Thoracic aorta (tissue), 2 donors: Measurements from ENCODE around the gene ZNF138. TPM values are rescaled to one million over a fixed set of nuclear protein-coding genes. Genes with fewer than 3 reads are reported as not detected.

Source experiments
- ATAC-seq: fragments of 150-250 bp; one replicate; pipeline ENCODE4 v1.8.0; 2017; ENCODE audit warnings: low read depth; ENCODE audit not compliant: insufficient number of reproducible peaks, low FRiP score
- DNase-seq: peaks from one replicate; pipeline ENCODE4 v3.0.0-alpha.2; 2020; ENCODE audit warnings: low spot score
- H3K27ac ChIP-seq, 2 donors: fragments of 200-600 bp; sonication (generic); 1 replicate in 1 of 2; 2 replicates in 1 of 2; pipeline ENCODE4 v1.5.1; 2016; ENCODE audit warnings: mild to moderate bottlenecking in 2 of 2, moderate library complexity in 2 of 2
- H3K27me3 ChIP-seq: fragments of 200-600 bp; sonication (generic); replicated peaks from 2 replicates; pipeline ENCODE4 v1.6.0; 2016; ENCODE audit warnings: mild to moderate bottlenecking; ENCODE audit not compliant: insufficient read depth
- H3K36me3 ChIP-seq: fragments of 200-600 bp; sonication (generic); one replicate; pipeline ENCODE4 v1.5.1; 2016
- H3K4me1 ChIP-seq, 2 donors: fragments of 200-600 bp; sonication (generic); 1 replicate in 1 of 2; 2 replicates in 1 of 2; pipeline versions ENCODE4 v1.5.1 to v1.6.0; 2016; ENCODE audit warnings: low read depth in 2 of 2, mild to moderate bottlenecking in 1 of 2; ENCODE audit not compliant: control insufficient read depth in 1 of 2
- H3K4me3 ChIP-seq: fragments of 200-600 bp; sonication (generic); 2 replicates; pipeline ENCODE4 v1.5.1; 2016; ENCODE audit warnings: mild to moderate bottlenecking
- H3K9me3 ChIP-seq: fragments of 200-600 bp; sonication (generic); 2 replicates; pipeline ENCODE4 v1.5.1; 2016
- total RNA-seq, 2 donors: library from RNA; depleted of rRNA; stranded (reverse); fragments of >200 nt; gene quantifications; one replicate each; pipeline versions ENCODE4 v1.1.0 to v1.2.3, GENCODE V29; 2016
- TF ChIP-seq, protein P1 (sequence below): fragments of 200-600 bp; sonication (generic); IDR thresholded peaks from one replicate; pipeline ENCODE4 v1.5.1; 2019; ENCODE audit warnings: antibody characterized with exemption

ZNF138 gene
- total RNA-seq, 2 donors from 2014 or later = 7.7 to 11.0 TPM

DNA sequence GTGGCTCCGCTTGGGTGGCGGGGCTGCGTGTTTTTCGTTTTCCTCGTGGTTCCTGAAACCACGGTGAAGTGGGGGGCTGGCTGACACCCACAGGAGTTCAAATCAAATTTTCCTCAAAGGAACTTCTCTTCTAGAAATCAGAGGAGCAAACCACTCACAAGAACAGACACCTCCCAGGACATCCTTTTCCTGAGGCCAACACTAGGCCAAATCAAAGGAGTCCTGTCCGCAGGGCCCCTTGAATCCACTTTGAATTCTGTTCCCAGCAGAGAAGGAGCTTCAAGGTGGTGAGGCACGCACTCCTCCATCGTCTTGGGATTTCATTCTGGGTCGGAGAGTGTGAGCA lies 78.9 kb downstream of the ZNF138 start:
- peaks cover 0 to 5% of the 10 kb centered on the region in 2 donors for H3K4me1 ChIP-seq
- no peaks in the 10 kb centered on the region for H3K27me3 ChIP-seq
- H3K9me3 ChIP-seq = no peaks in the 10 kb centered on the region
- no peak overlapping the region for H3K27ac ChIP-seq
- ATAC-seq (no peak), DNase-seq (no peak)
- TF ChIP-seq, protein P1, sequence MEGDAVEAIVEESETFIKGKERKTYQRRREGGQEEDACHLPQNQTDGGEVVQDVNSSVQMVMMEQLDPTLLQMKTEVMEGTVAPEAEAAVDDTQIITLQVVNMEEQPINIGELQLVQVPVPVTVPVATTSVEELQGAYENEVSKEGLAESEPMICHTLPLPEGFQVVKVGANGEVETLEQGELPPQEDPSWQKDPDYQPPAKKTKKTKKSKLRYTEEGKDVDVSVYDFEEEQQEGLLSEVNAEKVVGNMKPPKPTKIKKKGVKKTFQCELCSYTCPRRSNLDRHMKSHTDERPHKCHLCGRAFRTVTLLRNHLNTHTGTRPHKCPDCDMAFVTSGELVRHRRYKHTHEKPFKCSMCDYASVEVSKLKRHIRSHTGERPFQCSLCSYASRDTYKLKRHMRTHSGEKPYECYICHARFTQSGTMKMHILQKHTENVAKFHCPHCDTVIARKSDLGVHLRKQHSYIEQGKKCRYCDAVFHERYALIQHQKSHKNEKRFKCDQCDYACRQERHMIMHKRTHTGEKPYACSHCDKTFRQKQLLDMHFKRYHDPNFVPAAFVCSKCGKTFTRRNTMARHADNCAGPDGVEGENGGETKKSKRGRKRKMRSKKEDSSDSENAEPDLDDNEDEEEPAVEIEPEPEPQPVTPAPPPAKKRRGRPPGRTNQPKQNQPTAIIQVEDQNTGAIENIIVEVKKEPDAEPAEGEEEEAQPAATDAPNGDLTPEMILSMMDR = no peak
- H3K36me3 ChIP-seq = no peaks in the 10 kb centered on the region
- H3K4me3 ChIP-seq = no peak overlapping the region

DNA sequence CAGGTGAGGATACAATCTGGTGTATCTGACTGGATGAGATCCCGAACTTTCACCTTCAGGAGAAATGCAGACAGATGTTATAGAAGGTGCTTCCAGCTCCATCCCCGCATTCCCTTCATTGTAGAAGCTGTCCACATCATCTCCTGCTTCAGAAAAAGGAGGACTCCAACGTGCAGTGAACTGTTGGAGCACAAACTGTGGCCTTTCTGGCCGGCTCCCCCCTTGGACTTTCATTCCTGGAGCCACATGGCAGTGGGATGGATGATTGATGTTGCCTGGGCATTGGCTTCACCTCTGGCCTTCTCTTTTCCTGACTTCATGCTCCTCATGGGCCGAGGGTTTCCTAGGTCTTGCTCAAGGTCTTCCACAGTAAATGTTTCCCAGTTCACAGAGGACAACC lies 79.3 kb downstream of the ZNF138 start:
- no peaks in the 10 kb centered on the region for H3K27me3 ChIP-seq
- ATAC-seq (no peak), DNase-seq (no peak)
- no peak overlapping the region for H3K4me3 ChIP-seq
- no peaks in the 10 kb centered on the region for H3K36me3 ChIP-seq
- H3K4me1 ChIP-seq = peaks cover 0 to 5% of the 10 kb centered on the region in 2 donors
- TF ChIP-seq, protein P1 = no peak
- H3K9me3 ChIP-seq = no peaks in the 10 kb centered on the region
- H3K27ac ChIP-seq = no peak overlapping the region

DNA sequence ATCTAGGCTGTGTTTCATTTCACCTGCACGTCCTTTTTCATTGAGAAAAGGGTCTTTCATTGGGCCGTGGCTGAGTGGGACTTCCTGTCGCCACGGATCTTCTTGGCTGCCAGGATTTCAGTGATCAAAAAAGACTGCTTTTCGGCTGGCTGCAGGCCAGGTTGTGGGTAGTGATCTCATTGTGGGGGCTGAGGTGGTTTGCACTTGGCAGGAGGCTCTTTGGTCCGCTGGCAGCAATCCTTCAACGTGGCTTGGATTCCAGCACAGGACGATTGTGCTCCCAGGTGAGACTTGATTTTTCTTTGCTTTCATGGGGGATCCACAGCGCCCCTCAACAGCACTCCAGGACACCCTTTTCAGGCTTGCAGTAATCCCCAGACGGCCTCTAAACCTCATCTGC lies 79.9 kb downstream of the ZNF138 start:
- H3K4me1 ChIP-seq = peaks cover 0 to 5% of the 10 kb centered on the region in 2 donors
- no peak for DNase-seq
- no peak for ATAC-seq
- no peaks in the 10 kb centered on the region for H3K9me3 ChIP-seq
- H3K4me3 ChIP-seq = no peak overlapping the region
- H3K27me3 ChIP-seq = no peaks in the 10 kb centered on the region
- H3K27ac ChIP-seq = no peak overlapping the region
- TF ChIP-seq, protein P1 = no peak
- H3K36me3 ChIP-seq = no peaks in the 10 kb centered on the region

DNA sequence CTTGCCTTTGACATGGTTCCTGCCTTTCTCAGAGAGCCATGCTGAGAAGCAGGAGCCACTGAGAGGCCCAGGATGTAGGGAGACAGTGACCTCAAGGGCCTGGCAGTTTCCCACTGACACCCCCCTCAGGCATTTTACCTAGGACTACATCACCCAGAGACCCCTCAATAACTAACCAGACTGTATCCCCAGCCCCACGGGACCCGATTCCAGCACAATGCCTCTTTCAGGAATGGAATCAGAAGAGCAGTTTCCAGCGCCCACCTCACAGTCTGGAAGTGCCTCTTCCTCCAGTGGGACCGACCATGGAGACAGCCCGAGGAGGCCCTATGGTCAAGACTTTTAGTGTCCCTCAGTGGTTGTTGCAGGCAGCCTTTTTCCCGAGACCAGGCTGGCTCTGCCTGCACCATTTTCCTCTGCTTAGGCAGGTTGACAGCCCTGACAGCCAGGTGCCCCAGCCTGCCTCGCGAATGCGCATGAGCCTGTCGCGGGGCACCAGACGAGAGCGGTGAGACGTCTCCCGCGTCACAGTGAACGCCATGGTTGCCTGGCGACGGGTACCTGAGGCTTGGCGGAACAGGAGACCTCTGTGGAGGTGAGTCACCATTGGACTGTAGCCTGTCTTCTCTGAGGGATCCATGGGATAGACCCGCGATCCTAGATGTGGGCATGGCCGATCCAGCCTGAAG lies 80.5 kb downstream of the ZNF138 start:
- no peaks in the 10 kb centered on the region for H3K27me3 ChIP-seq
- peaks cover 0 to 5% of the 10 kb centered on the region in 2 donors for H3K4me1 ChIP-seq
- H3K36me3 ChIP-seq = no peaks in the 10 kb centered on the region
- no peak overlapping the region for H3K27ac ChIP-seq
- DNase-seq = no peak
- H3K9me3 ChIP-seq = no peaks in the 10 kb centered on the region
- no peak overlapping the region for H3K4me3 ChIP-seq
- TF ChIP-seq, protein P1 = no peak
- no peak for ATAC-seq

DNA sequence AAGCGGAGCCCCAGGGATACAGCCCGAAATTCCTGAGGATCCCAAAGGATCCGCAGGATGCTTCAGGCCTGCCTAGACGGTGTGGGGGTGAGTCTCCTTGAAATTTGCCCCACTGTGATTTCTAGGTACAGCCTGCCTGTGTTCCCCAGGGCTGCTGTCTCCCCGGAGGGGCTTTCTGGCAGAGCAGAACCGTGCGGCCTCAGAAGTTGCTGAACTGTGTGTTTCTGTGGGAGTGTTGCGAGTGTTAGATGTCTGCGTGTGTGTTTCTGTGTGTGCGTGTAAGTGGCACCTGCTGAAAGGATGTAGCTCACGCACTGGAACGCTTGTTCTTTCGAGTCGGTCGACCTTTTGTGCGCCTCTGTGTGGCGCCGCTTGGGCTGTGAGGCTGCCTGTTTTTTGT lies 81.0 kb downstream of the ZNF138 start:
- no peak for ATAC-seq
- no peaks in the 10 kb centered on the region for H3K9me3 ChIP-seq
- no peak overlapping the region for H3K27ac ChIP-seq
- no peaks in the 10 kb centered on the region for H3K36me3 ChIP-seq
- H3K4me1 ChIP-seq = peaks cover 0 to 5% of the 10 kb centered on the region in 2 donors
- DNase-seq = no peak
- H3K4me3 ChIP-seq = no peak overlapping the region
- TF ChIP-seq, protein P1 = no peak
- H3K27me3 ChIP-seq = no peaks in the 10 kb centered on the region
